ENCODE data around the gene MTMR3.
"Not testable (repeated sequence)": the region's sequence is repeated elsewhere in the genome, so short reads cannot be mapped to it uniquely, and the experiment has no call there.

MTMR3 gene

GRCh38 chr22:29883045-29883774 lies at the start of gene MTMR3:
Gene MTMR3, plus strand, starts transcription at chr22:29883174. Its CDS starts 87,886 bp downstream, at chr22:29971060.
- peak; percentile 80 to 83 for DNase-seq (ENCODE audit: low read depth in 2 of 2, low spot score in 1 of 2)

GRCh38 chr22:29833392-29833965 lies 49.5 kb upstream of the MTMR3 start:
- DNase-seq (ENCODE audit: low read depth in 2 of 2, low spot score in 1 of 2), result no peak

GRCh38 chr22:29834046-29834445 lies 48.9 kb upstream of the MTMR3 start:
- no peak for DNase-seq (ENCODE audit: low read depth in 2 of 2, low spot score in 1 of 2)

GRCh38 chr22:29836791-29837370 lies 46.1 kb upstream of the MTMR3 start:
- not testable (repeated sequence) for DNase-seq (ENCODE audit: low read depth in 2 of 2, low spot score in 1 of 2)

GRCh38 chr22:29837741-29838598 lies 45.0 kb upstream of the MTMR3 start, which contains the start of gene ASCC2:
Gene ASCC2, minus strand, starts transcription at chr22:29838274. Its CDS starts 5,949 bp downstream, at chr22:29832325.
- peak; percentile 98 to 99 for DNase-seq (ENCODE audit: low read depth in 2 of 2, low spot score in 1 of 2)

- no peak for DNase-seq (ENCODE audit: low read depth in 2 of 2, low spot score in 1 of 2)
These were observed 44.4 kb upstream of the MTMR3 start for GRCh38 chr22:29838599-29838956.

GRCh38 chr22:29839039-29839438 lies 43.9 kb upstream of the MTMR3 start:
- no peak for DNase-seq (ENCODE audit: low read depth in 2 of 2, low spot score in 1 of 2)

- no peak for DNase-seq (ENCODE audit: low read depth in 2 of 2, low spot score in 1 of 2)
These were observed 42.5 kb upstream of the MTMR3 start for GRCh38 chr22:29840498-29840897.

GRCh38 chr22:29842172-29842571 lies 40.8 kb upstream of the MTMR3 start:
- no peak for DNase-seq (ENCODE audit: low read depth in 2 of 2, low spot score in 1 of 2)

GRCh38 chr22:29842740-29843139 lies 40.2 kb upstream of the MTMR3 start:
- no peak for DNase-seq (ENCODE audit: low read depth in 2 of 2, low spot score in 1 of 2)

GRCh38 chr22:29846290-29846689 lies 36.7 kb upstream of the MTMR3 start:
- no peak for DNase-seq (ENCODE audit: low read depth in 2 of 2, low spot score in 1 of 2)

- DNase-seq (ENCODE audit: low read depth in 2 of 2, low spot score in 1 of 2), result no peak
These were observed 34.9 kb upstream of the MTMR3 start for GRCh38 chr22:29848111-29848510.

GRCh38 chr22:29854432-29854831 lies 28.5 kb upstream of the MTMR3 start:
- DNase-seq (ENCODE audit: low read depth in 2 of 2, low spot score in 1 of 2), result no peak

GRCh38 chr22:29855611-29856181 lies 27.3 kb upstream of the MTMR3 start:
- no peak for DNase-seq (ENCODE audit: low read depth in 2 of 2, low spot score in 1 of 2)

GRCh38 chr22:29856496-29856895 lies 26.5 kb upstream of the MTMR3 start:
- DNase-seq (ENCODE audit: low read depth in 2 of 2, low spot score in 1 of 2), result no peak

GRCh38 chr22:29859030-29859429 lies 23.9 kb upstream of the MTMR3 start:
- DNase-seq (ENCODE audit: low read depth in 2 of 2, low spot score in 1 of 2), result not testable (repeated sequence)

GRCh38 chr22:29860006-29860766 lies 22.8 kb upstream of the MTMR3 start:
- no peak for DNase-seq (ENCODE audit: low read depth in 2 of 2, low spot score in 1 of 2)

GRCh38 chr22:29861672-29862297 lies 21.2 kb upstream of the MTMR3 start:
- no peak for DNase-seq (ENCODE audit: low read depth in 2 of 2, low spot score in 1 of 2)

- DNase-seq (ENCODE audit: low read depth in 2 of 2, low spot score in 1 of 2), result not testable (repeated sequence)
These were observed 17.4 kb upstream of the MTMR3 start for GRCh38 chr22:29865572-29865971.

GRCh38 chr22:29867260-29867659 lies 15.7 kb upstream of the MTMR3 start:
- no peak for DNase-seq (ENCODE audit: low read depth in 2 of 2, low spot score in 1 of 2)
